Endodermal cell (in vitro differentiated cells): ENCODE data around the gene SMIM10L1. TPM values are rescaled to one million over a fixed set of nuclear protein-coding genes. Genes with fewer than 3 reads are reported as not detected.

Source experiments
- DNase-seq: peaks from one replicate; pipeline ENCODE4 v3.0.0-alpha.2; 2017
- H3K27ac ChIP-seq: 2 replicates; pipeline ENCODE4 v1.5.1; 2013; ENCODE audit warnings: mild to moderate bottlenecking, low read depth, low read length, moderate library complexity
- H3K27me3 ChIP-seq: 2 replicates; pipeline ENCODE4 v1.6.1; 2013; ENCODE audit warnings: mild to moderate bottlenecking, low read length, moderate library complexity; ENCODE audit not compliant: insufficient read depth, control insufficient read depth, poor library complexity, severe bottlenecking
- H3K36me3 ChIP-seq: 2 replicates; pipeline ENCODE4 v1.7.0; 2013; ENCODE audit warnings: mild to moderate bottlenecking, low read length, moderate library complexity; ENCODE audit not compliant: control insufficient read depth, insufficient read depth
- H3K4me1 ChIP-seq: one replicate; pipeline ENCODE4 v1.7.0; 2013; ENCODE audit warnings: low read length; ENCODE audit not compliant: control insufficient read depth, insufficient read depth
- H3K4me3 ChIP-seq: 2 replicates; pipeline ENCODE4 v1.5.1; 2013; ENCODE audit warnings: mild to moderate bottlenecking, low read length, moderate library complexity
- H3K9ac ChIP-seq: 2 replicates; pipeline ENCODE4 v1.6.1; 2013; ENCODE audit warnings: mild to moderate bottlenecking, low read length, moderate library complexity; ENCODE audit not compliant: poor library complexity, severe bottlenecking; ENCODE audit errors: extremely low read depth
- H3K9me3 ChIP-seq: 2 replicates; pipeline ENCODE4 v1.6.1; 2013; ENCODE audit warnings: mild to moderate bottlenecking, low read length, moderate library complexity; ENCODE audit not compliant: control insufficient read depth
- H3K27ac Mint-ChIP-seq: 2 replicates; pipeline ENCODE4 v1.8.0; 2020; ENCODE audit warnings: mixed read lengths
- H3K27me3 Mint-ChIP-seq: 2 replicates; pipeline ENCODE4 v1.8.0; 2021; ENCODE audit warnings: mild to moderate bottlenecking, mixed read lengths; ENCODE audit not compliant: insufficient read depth
- H3K36me3 Mint-ChIP-seq: 2 replicates; pipeline ENCODE4 v1.8.0; 2020; ENCODE audit warnings: low read depth, mixed read lengths
- H3K4me1 Mint-ChIP-seq: 2 replicates; pipeline ENCODE4 v1.8.0; 2020; ENCODE audit warnings: mixed read lengths
- H3K4me3 Mint-ChIP-seq: 2 replicates; pipeline ENCODE4 v1.8.0; 2020; ENCODE audit warnings: mild to moderate bottlenecking, moderate library complexity, mixed read lengths
- H3K9me3 Mint-ChIP-seq: 2 replicates; pipeline ENCODE4 v1.8.0; 2020; ENCODE audit warnings: mild to moderate bottlenecking, mixed read lengths
- WGBS, 2 experiments: methylation state at CpG; one replicate each; pipeline versions ENCODE4 v1.1.5 to v1.1.7; 2013; ENCODE audit warnings: missing lambda C conversion rate in 2 of 2, mixed read lengths in 1 of 2; ENCODE audit not compliant: insufficient coverage in 1 of 2, insufficient read length in 1 of 2; 5-methylcytosine and 5-hydroxymethylcytosine counted together
- total RNA-seq, 2 donors: library from RNA; stranded (reverse); fragmentation: NEBNext Ultra II Directional in 1 of 2; extraction: Animal tissue kit (Norgen Biotek cat#: 25700) in 1 of 2; gene quantifications; 2 replicates in 1 of 2; 3 replicates in 1 of 2; pipeline ENCODE4 v1.2.1, GENCODE V29; 2021
- TF ChIP-seq, protein P1 (sequence below): fragments of 200-600 bp; sonication (generic); conservative IDR thresholded peaks from 2 replicates; pipeline ENCODE4 v1.5.0; 2021; ENCODE audit warnings: antibody characterized with exemption, mild to moderate bottlenecking

SMIM10L1 gene
- total RNA-seq, 2 donors from 2014 or later: 12.9 to 31.5 TPM

DNA sequence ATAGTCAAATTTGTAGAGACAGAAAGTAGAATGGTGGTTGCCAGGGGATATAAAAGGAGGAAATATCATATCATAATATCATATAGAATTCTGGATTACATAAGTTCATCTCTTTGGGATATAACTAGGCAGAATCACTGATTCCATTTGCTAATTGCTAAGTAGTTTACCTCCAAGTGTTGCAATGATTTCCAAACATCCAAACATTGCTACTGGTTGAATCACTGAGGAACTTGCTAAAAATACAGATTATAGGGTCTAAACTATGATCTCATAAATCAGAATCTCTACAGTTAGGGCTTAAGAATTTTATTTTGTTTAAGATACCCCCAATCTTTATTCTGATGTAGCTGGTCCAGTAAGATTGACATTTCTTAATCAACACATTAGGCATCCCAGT lies 31.8 kb downstream of the SMIM10L1 start:
- Mint-ChIP-seq H3K4me3 (no peak overlapping the region), H3K4me1 (peaks cover 4% of the 10 kb centered on the region), H3K27me3 (no peaks in the 10 kb centered on the region), H3K27ac (no peak overlapping the region), H3K36me3 (peaks cover 2% of the 10 kb centered on the region), H3K9me3 (peaks cover 14% of the 10 kb centered on the region)
- no peaks in the 10 kb centered on the region for H3K4me1 ChIP-seq
- no peaks in the 10 kb centered on the region for H3K36me3 ChIP-seq
- peaks cover 11% of the 10 kb centered on the region for H3K9me3 ChIP-seq
- H3K27me3 ChIP-seq: no peaks in the 10 kb centered on the region
- no peak overlapping the region for H3K27ac ChIP-seq
- TF ChIP-seq, protein P1, sequence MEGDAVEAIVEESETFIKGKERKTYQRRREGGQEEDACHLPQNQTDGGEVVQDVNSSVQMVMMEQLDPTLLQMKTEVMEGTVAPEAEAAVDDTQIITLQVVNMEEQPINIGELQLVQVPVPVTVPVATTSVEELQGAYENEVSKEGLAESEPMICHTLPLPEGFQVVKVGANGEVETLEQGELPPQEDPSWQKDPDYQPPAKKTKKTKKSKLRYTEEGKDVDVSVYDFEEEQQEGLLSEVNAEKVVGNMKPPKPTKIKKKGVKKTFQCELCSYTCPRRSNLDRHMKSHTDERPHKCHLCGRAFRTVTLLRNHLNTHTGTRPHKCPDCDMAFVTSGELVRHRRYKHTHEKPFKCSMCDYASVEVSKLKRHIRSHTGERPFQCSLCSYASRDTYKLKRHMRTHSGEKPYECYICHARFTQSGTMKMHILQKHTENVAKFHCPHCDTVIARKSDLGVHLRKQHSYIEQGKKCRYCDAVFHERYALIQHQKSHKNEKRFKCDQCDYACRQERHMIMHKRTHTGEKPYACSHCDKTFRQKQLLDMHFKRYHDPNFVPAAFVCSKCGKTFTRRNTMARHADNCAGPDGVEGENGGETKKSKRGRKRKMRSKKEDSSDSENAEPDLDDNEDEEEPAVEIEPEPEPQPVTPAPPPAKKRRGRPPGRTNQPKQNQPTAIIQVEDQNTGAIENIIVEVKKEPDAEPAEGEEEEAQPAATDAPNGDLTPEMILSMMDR: no peak
- H3K4me3 ChIP-seq: no peak overlapping the region
- DNase-seq: no peak
- H3K9ac ChIP-seq: no peak overlapping the region

DNA sequence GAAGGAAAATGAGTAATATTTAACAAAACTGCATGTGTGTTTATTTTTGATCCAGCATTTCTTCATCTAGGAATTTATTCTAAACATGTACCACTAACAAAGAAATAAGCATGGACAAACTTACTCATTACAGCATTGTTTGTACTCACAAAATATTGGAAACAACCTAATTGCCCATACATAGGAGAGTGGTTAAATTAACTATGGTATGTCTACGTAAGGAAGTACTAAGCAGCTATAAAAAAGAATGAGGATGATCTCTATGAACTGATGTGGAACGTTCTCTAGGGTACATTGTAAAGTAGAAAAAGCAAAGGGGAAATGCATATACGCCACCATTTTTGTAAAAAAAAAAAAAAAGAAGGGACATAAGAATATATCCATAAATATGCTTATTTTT lies 33.2 kb downstream of the SMIM10L1 start:
- Histone ChIP-seq H3K4me1 (no peaks in the 10 kb centered on the region), H3K9me3 (peaks cover 11% of the 10 kb centered on the region), H3K27ac (no peak overlapping the region), H3K4me3 (no peak overlapping the region), H3K27me3 (no peaks in the 10 kb centered on the region), H3K9ac (no peak overlapping the region), H3K36me3 (no peaks in the 10 kb centered on the region)
- peaks cover 2% of the 10 kb centered on the region for H3K4me1 Mint-ChIP-seq
- H3K9me3 Mint-ChIP-seq: peaks cover 14% of the 10 kb centered on the region
- H3K27me3 Mint-ChIP-seq: no peaks in the 10 kb centered on the region
- H3K36me3 Mint-ChIP-seq: peaks cover 2% of the 10 kb centered on the region
- DNase-seq: no peak
- H3K27ac Mint-ChIP-seq: no peak overlapping the region
- TF ChIP-seq, protein P1: no peak
- H3K4me3 Mint-ChIP-seq: no peak overlapping the region
- WGBS, 2 experiments: 91 to 100% methylated on average over 1 to 3 of the region's 3 CpGs

DNA sequence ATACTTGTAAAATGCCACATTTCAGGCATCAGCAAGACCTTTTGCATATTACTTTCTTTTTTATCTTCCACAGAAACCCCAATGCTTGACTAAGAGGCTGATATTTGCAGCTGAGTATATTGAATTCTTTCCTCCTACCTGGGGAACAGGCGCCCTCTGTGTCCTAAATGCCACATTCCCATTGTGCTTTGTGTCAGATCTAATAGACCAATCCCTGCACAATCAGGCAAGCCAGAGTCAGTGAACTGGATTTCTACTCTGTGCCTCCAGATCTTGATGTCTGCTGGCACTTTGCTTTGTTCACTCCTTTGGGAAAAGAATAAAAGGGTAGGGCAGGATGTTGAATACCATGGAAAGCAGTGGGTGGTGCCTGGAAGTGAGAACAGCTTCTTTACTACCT lies 38.1 kb downstream of the SMIM10L1 start:
- H3K9me3 ChIP-seq: peaks cover 7% of the 10 kb centered on the region
- H3K4me3 ChIP-seq: no peak overlapping the region
- no peak overlapping the region for H3K9ac ChIP-seq
- H3K27me3 ChIP-seq: no peaks in the 10 kb centered on the region
- H3K27ac ChIP-seq: no peak overlapping the region
- Mint-ChIP-seq H3K27ac (no peak overlapping the region), H3K4me1 (no peaks in the 10 kb centered on the region), H3K27me3 (no peaks in the 10 kb centered on the region), H3K36me3 (peaks cover 2% of the 10 kb centered on the region), H3K4me3 (no peak overlapping the region), H3K9me3 (peaks cover 22% of the 10 kb centered on the region)
- H3K36me3 ChIP-seq: no peaks in the 10 kb centered on the region
- WGBS, 2 experiments: 55 to 100% methylated on average over 1 of the region's 1 CpG
- H3K4me1 ChIP-seq: no peaks in the 10 kb centered on the region
- DNase-seq: peak; percentile 68
- TF ChIP-seq, protein P1: peak; percentile 71

Other genes with a start within 250 kb of the SMIM10L1 start
- gene PRH2, start 242.0 kb upstream of the SMIM10L1 start, total RNA-seq: 1 to 10 TPM in 1 of 2 donors, not detected in 1; 1.2 TPM
- 1 to 10 TPM; 2.0 to 8.1 TPM for gene TAS2R14, start 231.9 kb upstream of the SMIM10L1 start, total RNA-seq
- 1 to 10 TPM; 1.1 to 5.0 TPM for gene TAS2R50, start 184.3 kb upstream of the SMIM10L1 start, total RNA-seq
- 1 to 10 TPM; 2.1 to 5.9 TPM for gene TAS2R20, start 172.9 kb upstream of the SMIM10L1 start, total RNA-seq
- 10 to 100 TPM in 1 of 2 donors, 1 to 10 TPM in 1; 3.1 to 11.3 TPM for gene TAS2R19, start 148.6 kb upstream of the SMIM10L1 start, total RNA-seq
- 10 to 100 TPM in 1 of 2 donors, 1 to 10 TPM in 1; 2.4 to 12.4 TPM for gene TAS2R31, start 139.8 kb upstream of the SMIM10L1 start, total RNA-seq
- gene TAS2R46, start 108.9 kb upstream of the SMIM10L1 start, total RNA-seq: 1 to 10 TPM; 1.3 to 3.9 TPM
- gene TAS2R43, start 78.9 kb upstream of the SMIM10L1 start, total RNA-seq: 1 to 10 TPM in 1 of 2 donors, under 1 TPM in 1; 0.82 to 2.5 TPM
- gene TAS2R30, start 36.5 kb upstream of the SMIM10L1 start, total RNA-seq: 1 to 10 TPM; 1.8 to 9.7 TPM
- gene TAS2R42, start 15.7 kb downstream of the SMIM10L1 start, total RNA-seq: not detected
- gene PRB3, start 98.5 kb downstream of the SMIM10L1 start, total RNA-seq: under 1 TPM; 0.35 to 0.95 TPM
- not detected for gene PRB4, start 139.2 kb downstream of the SMIM10L1 start, total RNA-seq
- gene PRB2, start 224.4 kb downstream of the SMIM10L1 start, total RNA-seq: not detected